ENCODE results near the gene SORD. TPM values are rescaled to one million over a fixed set of nuclear protein-coding genes. Genes with fewer than 3 reads are reported as not detected.
"Not testable (repeated sequence)": the region's sequence is repeated elsewhere in the genome, so short reads cannot be mapped to it uniquely, and the experiment has no call there.

Gene SORD
- total and polyA plus RNA-seq, 7 experiments from 2014 or later: 2.7 to 7.8 (median 6.5) TPM

DNA sequence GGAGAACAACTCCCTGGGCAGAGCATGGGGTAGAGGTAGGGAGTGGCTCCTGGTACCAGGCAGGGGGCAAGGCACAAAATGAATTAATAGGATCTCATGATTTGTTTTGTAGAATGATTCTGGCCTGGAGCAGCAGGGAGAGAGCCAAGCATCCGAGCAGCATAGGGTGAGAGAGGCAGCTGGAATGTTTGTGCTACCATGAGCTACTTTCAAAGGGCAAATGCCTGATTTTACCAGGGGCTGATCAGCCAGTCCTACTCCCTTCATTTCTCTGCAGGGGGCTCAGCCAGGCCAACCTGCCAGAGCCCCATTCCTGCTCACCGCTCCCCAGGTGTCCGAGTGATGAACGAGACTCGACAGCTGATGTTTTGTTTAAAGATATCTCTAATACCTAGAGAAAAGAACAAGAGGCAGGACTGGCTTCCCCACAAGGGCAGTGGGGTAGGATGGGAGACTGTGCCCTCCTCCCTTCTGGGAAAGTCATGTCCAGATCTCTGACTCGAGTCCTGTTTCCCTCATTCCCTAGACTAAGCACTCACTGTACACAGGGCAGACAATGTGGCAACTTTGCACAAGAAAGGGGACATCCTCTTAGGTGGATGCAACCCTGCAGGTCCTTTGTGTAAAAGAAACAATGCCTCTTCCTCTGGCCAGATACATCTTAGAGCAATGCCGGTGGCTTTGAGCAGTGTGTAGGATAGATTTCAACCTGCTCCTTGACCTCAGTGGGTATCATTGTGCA is 78.1 kb downstream of the SORD start:
- H3K36me3 Mint-ChIP-seq: no peaks in the 10 kb centered on the region
- DNase-seq (no peak), ATAC-seq (no peak)
- no peak overlapping the region for H3K27ac Mint-ChIP-seq
- Histone ChIP-seq H3K4me1 (ENCODE audit: control insufficient read depth in 2 of 2, insufficient read depth in 2 of 2, low read length in 2 of 2) (no peaks in the 10 kb centered on the region), H3K36me3 (ENCODE audit: control insufficient read depth in 2 of 3, insufficient read depth in 3 of 3, low read length in 3 of 3) (no peaks in the 10 kb centered on the region), H3K27me3 (ENCODE audit: control insufficient read depth in 2 of 2, insufficient read depth in 2 of 2, low read length in 2 of 2) (no peaks in the 10 kb centered on the region), H3K4me3 (ENCODE audit: low read length) (no peak overlapping the region), H3K27ac (ENCODE audit: low read depth, low read length) (no peak overlapping the region), H3K9me3 (ENCODE audit: control insufficient read depth in 2 of 3, low read length in 3 of 3) (no peaks in the 10 kb centered on the region)
- H3K4me1 Mint-ChIP-seq: no peaks in the 10 kb centered on the region
- CTCF ChIA-PET: no interaction called here
- H3K4me3 Mint-ChIP-seq: no peak overlapping the region
- POLR2A ChIA-PET: no interaction called here
- intact Hi-C loops (cut with micrococcal nuclease): no loop called here
- no peaks in the 10 kb centered on the region for H3K9me3 Mint-ChIP-seq
- H3K27me3 Mint-ChIP-seq: peaks cover 0 to 23% (median 5%) of the 10 kb centered on the region in 5 donors

GRCh38 chr15:45101749-45102148 is 78.8 kb downstream of the SORD start:
- H3K27ac ChIP-seq (ENCODE audit: low read depth, low read length): no peak overlapping the region
- intact Hi-C loops (cut with micrococcal nuclease): no loop called here
- H3K27me3 ChIP-seq (ENCODE audit: control insufficient read depth in 2 of 2, insufficient read depth in 2 of 2, low read length in 2 of 2): no peaks in the 10 kb centered on the region
- H3K4me3 Mint-ChIP-seq: no peak overlapping the region
- H3K36me3 ChIP-seq (ENCODE audit: control insufficient read depth in 2 of 3, insufficient read depth in 3 of 3, low read length in 3 of 3): no peaks in the 10 kb centered on the region
- no peaks in the 10 kb centered on the region for H3K36me3 Mint-ChIP-seq
- no peak for DNase-seq
- CTCF ChIA-PET: no interaction called here
- H3K9me3 Mint-ChIP-seq: no peaks in the 10 kb centered on the region
- peaks cover 0 to 23% (median 8%) of the 10 kb centered on the region in 5 donors for H3K27me3 Mint-ChIP-seq
- H3K27ac Mint-ChIP-seq: no peak overlapping the region
- no peaks in the 10 kb centered on the region for H3K4me1 Mint-ChIP-seq
- POLR2A ChIA-PET: no interaction called here
- no peaks in the 10 kb centered on the region for H3K4me1 ChIP-seq (ENCODE audit: control insufficient read depth in 2 of 2, insufficient read depth in 2 of 2, low read length in 2 of 2)
- no peak overlapping the region for H3K4me3 ChIP-seq (ENCODE audit: low read length)
- H3K9me3 ChIP-seq (ENCODE audit: control insufficient read depth in 2 of 3, low read length in 3 of 3): no peaks in the 10 kb centered on the region
- no peak for ATAC-seq

GRCh38 chr15:45102226-45102625 is 79.2 kb downstream of the SORD start:
- ATAC-seq: no peak
- H3K4me3 Mint-ChIP-seq: no peak overlapping the region
- no peaks in the 10 kb centered on the region for H3K9me3 Mint-ChIP-seq
- no peaks in the 10 kb centered on the region for H3K4me1 Mint-ChIP-seq
- H3K36me3 Mint-ChIP-seq: no peaks in the 10 kb centered on the region
- no peak for DNase-seq
- Histone ChIP-seq H3K9me3 (ENCODE audit: control insufficient read depth in 2 of 3, low read length in 3 of 3) (no peaks in the 10 kb centered on the region), H3K27ac (ENCODE audit: low read depth, low read length) (no peak overlapping the region), H3K4me1 (ENCODE audit: control insufficient read depth in 2 of 2, insufficient read depth in 2 of 2, low read length in 2 of 2) (no peaks in the 10 kb centered on the region), H3K27me3 (ENCODE audit: control insufficient read depth in 2 of 2, insufficient read depth in 2 of 2, low read length in 2 of 2) (no peaks in the 10 kb centered on the region), H3K4me3 (ENCODE audit: low read length) (no peak overlapping the region), H3K36me3 (ENCODE audit: control insufficient read depth in 2 of 3, insufficient read depth in 3 of 3, low read length in 3 of 3) (no peaks in the 10 kb centered on the region)
- intact Hi-C loops (cut with micrococcal nuclease): no loop called here
- peaks cover 3 to 25% (median 11%) of the 10 kb centered on the region in 5 donors for H3K27me3 Mint-ChIP-seq
- H3K27ac Mint-ChIP-seq: no peak overlapping the region
- CTCF ChIA-PET: no interaction called here
- POLR2A ChIA-PET: no interaction called here

DNA sequence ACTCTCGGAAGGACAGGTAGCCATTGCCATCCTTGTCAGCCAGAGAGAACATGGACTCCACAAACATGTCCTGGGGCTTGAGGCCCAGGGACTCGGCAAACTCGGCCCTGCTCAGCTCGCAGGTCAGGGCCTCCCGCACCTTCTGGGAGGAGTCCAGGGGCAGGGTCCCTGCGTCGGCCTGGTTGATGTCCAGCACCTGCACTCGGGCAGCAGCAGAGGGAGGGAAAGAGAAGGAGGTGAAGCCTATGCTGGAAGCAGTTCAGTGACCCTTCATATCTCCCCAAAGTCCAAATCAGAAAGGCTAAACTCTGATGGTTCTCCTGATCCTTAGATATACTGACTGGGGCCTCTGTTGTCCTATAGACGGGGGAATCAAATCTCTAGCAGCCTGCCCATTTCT is 81.2 kb downstream of the SORD start:
- intact Hi-C loops (cut with micrococcal nuclease); CTCF ChIA-PET; H3K27ac Mint-ChIP-seq; H3K9me3 ChIP-seq (ENCODE audit: control insufficient read depth in 2 of 3, low read length in 3 of 3); H3K4me3 ChIP-seq (ENCODE audit: low read length); H3K4me1 ChIP-seq (ENCODE audit: control insufficient read depth in 2 of 2, insufficient read depth in 2 of 2, low read length in 2 of 2); POLR2A ChIA-PET; H3K27ac ChIP-seq (ENCODE audit: low read depth, low read length); H3K4me1 Mint-ChIP-seq; H3K27me3 ChIP-seq (ENCODE audit: control insufficient read depth in 2 of 2, insufficient read depth in 2 of 2, low read length in 2 of 2); H3K36me3 Mint-ChIP-seq; ATAC-seq; H3K36me3 ChIP-seq (ENCODE audit: control insufficient read depth in 2 of 3, insufficient read depth in 3 of 3, low read length in 3 of 3); H3K9me3 Mint-ChIP-seq; H3K4me3 Mint-ChIP-seq; DNase-seq: not testable (repeated sequence)
- peaks cover 10 to 35% (median 19%) of the 10 kb centered on the region in 5 donors for H3K27me3 Mint-ChIP-seq

DNA sequence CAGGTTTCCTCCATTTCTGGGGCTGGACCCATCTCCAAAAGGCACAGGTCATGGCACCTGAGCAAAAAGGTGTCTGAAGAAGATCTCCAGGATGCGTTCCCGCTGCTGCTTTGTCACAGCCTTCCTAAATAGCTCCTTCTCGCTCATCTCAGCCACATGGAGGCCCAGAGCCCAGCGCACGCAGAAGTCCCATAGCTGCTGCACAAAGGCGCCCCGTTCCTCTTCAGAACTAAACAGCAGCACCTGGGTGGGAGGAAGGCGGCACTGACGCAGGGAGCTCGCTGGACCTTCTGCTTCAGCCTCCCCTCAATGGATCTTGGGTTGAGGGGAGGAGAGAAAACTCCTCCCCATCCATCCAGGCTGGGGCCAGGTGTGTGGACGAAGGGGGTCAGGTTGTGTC is 82.6 kb downstream of the SORD start:
- H3K36me3 Mint-ChIP-seq: no peaks in the 10 kb centered on the region
- ChIA-PET POLR2A (no interaction called here), CTCF (interaction anchor here (1.1 kb wide), 1 partner anchor 12 kb away, joined by 5 read pairs; no protein-coding TSS in a partner anchor)
- ATAC-seq (no peak), DNase-seq (no peak)
- no peak overlapping the region for H3K27ac Mint-ChIP-seq
- H3K27me3 ChIP-seq (ENCODE audit: control insufficient read depth in 2 of 2, insufficient read depth in 2 of 2, low read length in 2 of 2): no peaks in the 10 kb centered on the region
- no peaks in the 10 kb centered on the region for H3K9me3 Mint-ChIP-seq
- no peaks in the 10 kb centered on the region for H3K4me1 ChIP-seq (ENCODE audit: control insufficient read depth in 2 of 2, insufficient read depth in 2 of 2, low read length in 2 of 2)
- no peaks in the 10 kb centered on the region for H3K36me3 ChIP-seq (ENCODE audit: control insufficient read depth in 2 of 3, insufficient read depth in 3 of 3, low read length in 3 of 3)
- no peak overlapping the region for H3K4me3 Mint-ChIP-seq
- intact Hi-C loops (cut with micrococcal nuclease): no loop called here
- no peaks in the 10 kb centered on the region for H3K9me3 ChIP-seq (ENCODE audit: control insufficient read depth in 2 of 3, low read length in 3 of 3)
- H3K27ac ChIP-seq (ENCODE audit: low read depth, low read length): no peak overlapping the region
- H3K27me3 Mint-ChIP-seq: peaks cover 24 to 40% (median 33%) of the 10 kb centered on the region in 5 donors
- H3K4me1 Mint-ChIP-seq: peaks cover 0 to 4% (median 0%) of the 10 kb centered on the region in 7 donors
- no peak overlapping the region for H3K4me3 ChIP-seq (ENCODE audit: low read length)

DNA sequence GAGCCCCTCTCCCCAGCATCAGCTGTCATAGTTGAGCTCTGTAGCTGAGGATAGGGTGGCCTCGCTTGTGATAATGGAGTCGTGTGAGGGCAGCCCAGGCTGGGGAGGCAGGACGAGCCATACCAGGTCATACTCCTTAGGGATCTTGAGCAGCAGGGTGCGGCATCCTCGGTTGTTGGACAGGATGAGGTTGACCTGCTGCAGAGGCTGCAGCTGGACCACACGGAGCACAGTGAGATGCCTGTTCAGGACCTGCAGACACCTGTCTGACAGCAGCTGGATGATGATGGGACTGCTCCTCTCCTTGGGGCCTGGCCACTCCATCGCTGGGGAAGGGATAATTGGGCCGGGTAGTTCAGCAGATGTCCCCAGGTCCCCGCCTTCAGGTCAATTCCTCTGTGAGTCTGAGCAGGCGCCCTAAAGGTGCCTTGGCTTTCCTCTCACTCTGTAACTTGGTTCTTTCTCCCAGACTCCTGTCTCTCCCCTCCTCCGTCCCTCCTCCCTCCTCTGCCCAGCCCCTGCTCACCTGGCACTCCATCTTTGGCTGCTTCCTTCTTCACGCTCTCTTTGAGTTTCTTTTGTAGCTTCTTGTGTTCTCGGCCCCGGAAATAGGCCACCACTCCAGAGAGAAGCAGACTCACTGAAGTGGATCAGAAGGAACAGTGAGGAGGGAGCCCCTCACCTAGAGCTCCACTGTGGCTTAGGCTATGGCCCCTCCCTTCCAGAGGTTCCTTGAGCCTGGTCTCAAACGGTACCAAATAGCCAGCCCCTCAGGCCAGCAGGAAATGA is 83.2 kb downstream of the SORD start:
- DNase-seq (no peak), ATAC-seq (no peak)
- Histone ChIP-seq H3K4me3 (ENCODE audit: low read length) (no peak overlapping the region), H3K4me1 (ENCODE audit: control insufficient read depth in 2 of 2, insufficient read depth in 2 of 2, low read length in 2 of 2) (no peaks in the 10 kb centered on the region), H3K36me3 (ENCODE audit: control insufficient read depth in 2 of 3, insufficient read depth in 3 of 3, low read length in 3 of 3) (no peaks in the 10 kb centered on the region), H3K27me3 (ENCODE audit: control insufficient read depth in 2 of 2, insufficient read depth in 2 of 2, low read length in 2 of 2) (no peaks in the 10 kb centered on the region), H3K27ac (ENCODE audit: low read depth, low read length) (no peak overlapping the region), H3K9me3 (ENCODE audit: control insufficient read depth in 2 of 3, low read length in 3 of 3) (no peaks in the 10 kb centered on the region)
- Mint-ChIP-seq H3K27me3 (peaks cover 25 to 37% (median 34%) of the 10 kb centered on the region in 5 donors), H3K4me1 (peaks cover 0 to 4% (median 0%) of the 10 kb centered on the region in 7 donors), H3K36me3 (no peaks in the 10 kb centered on the region), H3K4me3 (no peak overlapping the region), H3K9me3 (no peaks in the 10 kb centered on the region), H3K27ac (no peak overlapping the region)
- CTCF ChIA-PET: interaction anchor here (1.1 kb wide), 1 partner anchor 12 kb away, joined by 5 read pairs; no protein-coding TSS in a partner anchor
- POLR2A ChIA-PET: no interaction called here
- intact Hi-C loops (cut with micrococcal nuclease): no loop called here
